Dermis microvascular lymphatic vessel endothelial cell (primary cell): Measurements from ENCODE around the gene SMYD5. TPM values are rescaled to one million over a fixed set of nuclear protein-coding genes. Genes with fewer than 3 reads are reported as not detected.

Experiments used
- DNase-seq, 2 donors: peaks; one replicate each; pipeline versions ENCODE4 v3.0.0 to v3.0.0-alpha.2; 2010; ENCODE audit warnings: low read depth in 2 of 2
- total RNA-seq: library from RNA; depleted of rRNA; stranded (reverse); fragments of >200 nt; gene quantifications from 2 replicates; pipeline ENCODE4 v1.2.1, GENCODE V29; 2014

Gene SMYD5
- total RNA-seq, 1 donor from 2014 or later, result 11.2 TPM

DNA sequence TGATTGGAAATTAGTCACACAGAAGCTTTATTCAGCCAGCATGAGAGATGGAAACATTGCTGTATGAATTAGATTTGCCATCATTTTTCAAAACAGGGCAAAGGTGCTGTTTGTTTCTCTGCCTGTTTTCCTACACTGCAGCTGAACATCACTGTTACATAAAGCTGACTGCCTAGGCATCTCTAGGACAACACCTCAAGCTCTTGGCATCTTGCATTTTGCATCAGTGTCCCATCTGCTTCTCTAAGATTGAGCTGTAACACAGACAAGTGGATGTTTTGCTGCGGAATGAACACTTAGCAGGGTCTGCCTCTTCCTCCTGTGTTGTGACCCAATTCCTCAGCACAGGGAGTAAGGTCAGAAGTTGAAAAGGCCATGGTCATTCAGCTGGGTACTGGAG, 24.9 kb downstream of the SMYD5 start:
- DNase-seq, result no peak

DNA sequence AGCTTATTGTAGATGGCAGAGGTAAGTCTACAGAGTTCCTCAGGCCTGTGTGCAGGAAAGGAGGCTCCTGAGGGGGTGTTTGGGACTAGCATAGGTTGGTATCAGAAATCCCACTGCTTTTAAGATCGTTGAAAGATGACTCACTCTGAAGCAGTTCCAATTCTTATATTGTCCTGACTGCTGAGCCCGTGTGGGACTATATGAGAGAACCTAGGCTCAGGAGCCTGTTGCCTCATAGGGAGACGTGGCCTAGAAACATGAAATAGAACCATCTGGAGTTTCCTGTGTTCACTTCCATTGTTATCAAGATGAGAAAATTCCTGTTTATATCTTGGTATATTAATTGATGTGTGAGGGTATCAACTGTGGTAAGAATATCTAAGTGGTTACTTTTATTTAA, 25.7 kb downstream of the SMYD5 start:
- peak in 1 of 2 donors; percentile 81 for DNase-seq

DNA sequence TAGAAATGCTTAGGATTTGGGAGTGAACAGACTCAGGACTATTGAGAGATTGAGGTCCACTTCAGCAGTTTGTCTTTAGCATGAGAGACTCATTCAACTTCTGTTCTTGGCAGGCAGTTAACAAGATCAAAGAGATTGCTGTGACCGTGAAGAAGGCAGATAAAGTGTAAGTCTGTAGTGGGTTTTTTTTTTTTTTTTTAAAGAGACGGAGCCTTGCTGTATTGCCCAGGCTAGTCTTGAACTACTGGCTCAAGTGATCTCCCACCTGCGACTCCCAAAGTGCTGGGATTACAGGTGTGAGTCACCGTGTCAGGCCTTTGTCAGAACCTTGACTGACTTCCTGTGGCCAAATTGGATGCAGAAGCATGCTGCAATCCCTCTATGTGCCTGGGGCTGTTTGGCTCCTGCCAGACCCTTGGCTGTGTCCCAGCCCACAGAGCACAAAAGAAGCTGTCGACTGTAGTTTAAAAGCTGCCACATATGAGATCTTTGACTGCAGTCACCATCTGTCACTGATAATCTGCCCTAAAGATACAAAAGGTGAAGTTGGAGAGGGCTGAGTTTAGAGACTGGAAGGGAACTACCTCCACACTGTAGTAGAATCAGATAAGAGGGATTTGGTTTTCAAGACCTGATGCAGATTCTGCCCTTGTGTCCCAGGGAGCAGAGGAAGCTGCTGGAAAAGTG, 30.0 kb downstream of the SMYD5 start:
- no peak for DNase-seq

DNA sequence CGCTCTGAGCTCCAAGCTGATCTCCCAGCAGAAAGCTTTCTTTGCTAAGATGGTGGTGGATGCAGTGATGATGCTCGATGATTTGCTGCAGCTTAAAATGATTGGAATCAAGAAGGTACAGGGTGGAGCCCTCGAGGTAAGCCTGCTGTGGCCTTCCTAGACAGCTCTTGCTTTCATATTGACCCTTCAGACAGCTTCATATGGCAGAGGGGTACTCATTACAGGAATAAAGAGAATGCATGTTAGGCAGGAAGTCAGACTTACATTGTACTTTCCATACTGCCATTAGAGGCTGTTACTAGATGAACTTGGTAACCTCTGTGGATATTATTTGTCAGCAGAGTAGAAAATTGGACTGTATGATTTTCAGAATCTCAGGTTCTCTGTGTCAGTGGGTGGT, 30.5 kb downstream of the SMYD5 start:
- no peak for DNase-seq

DNA sequence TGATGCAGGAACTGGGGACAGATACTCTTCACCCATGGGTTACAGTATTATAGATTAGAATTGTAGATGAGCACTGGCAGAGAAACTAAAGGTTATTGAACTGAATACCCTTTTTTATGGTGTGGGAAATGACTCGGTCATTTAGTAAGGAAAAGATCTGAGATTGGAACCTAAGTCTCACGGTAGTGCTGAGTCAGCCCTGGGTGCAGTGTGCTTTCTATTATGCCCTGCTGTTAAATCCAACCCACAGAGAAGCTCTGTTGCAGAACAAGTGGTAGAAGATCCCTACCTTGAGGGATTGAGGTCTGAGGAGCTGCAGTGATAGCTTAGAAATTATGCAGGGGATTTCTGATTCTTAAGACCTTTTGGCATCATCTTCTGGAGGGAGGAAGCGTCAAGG, 32.8 kb downstream of the SMYD5 start:
- no peak for DNase-seq

DNA sequence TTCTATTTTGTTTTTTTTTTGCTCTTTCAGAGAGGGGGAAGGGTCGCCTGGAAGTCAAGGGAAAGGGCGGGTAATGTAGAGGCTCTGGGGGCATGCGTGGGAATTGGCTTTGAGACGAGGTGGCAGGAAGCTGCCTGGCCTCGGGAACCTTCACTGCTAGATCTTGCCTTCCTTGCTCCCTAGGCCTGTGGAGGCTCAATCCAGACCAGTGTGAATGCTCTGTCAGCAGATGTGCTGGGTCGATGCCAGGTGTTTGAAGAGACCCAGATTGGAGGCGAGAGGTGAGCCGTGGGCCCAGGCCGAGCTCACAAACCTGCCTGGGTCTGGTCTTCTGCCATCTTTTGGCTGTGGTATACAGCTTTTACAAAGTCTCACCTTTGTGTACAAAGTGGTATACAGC, 35.6 kb downstream of the SMYD5 start:
- DNase-seq, result no peak

DNA sequence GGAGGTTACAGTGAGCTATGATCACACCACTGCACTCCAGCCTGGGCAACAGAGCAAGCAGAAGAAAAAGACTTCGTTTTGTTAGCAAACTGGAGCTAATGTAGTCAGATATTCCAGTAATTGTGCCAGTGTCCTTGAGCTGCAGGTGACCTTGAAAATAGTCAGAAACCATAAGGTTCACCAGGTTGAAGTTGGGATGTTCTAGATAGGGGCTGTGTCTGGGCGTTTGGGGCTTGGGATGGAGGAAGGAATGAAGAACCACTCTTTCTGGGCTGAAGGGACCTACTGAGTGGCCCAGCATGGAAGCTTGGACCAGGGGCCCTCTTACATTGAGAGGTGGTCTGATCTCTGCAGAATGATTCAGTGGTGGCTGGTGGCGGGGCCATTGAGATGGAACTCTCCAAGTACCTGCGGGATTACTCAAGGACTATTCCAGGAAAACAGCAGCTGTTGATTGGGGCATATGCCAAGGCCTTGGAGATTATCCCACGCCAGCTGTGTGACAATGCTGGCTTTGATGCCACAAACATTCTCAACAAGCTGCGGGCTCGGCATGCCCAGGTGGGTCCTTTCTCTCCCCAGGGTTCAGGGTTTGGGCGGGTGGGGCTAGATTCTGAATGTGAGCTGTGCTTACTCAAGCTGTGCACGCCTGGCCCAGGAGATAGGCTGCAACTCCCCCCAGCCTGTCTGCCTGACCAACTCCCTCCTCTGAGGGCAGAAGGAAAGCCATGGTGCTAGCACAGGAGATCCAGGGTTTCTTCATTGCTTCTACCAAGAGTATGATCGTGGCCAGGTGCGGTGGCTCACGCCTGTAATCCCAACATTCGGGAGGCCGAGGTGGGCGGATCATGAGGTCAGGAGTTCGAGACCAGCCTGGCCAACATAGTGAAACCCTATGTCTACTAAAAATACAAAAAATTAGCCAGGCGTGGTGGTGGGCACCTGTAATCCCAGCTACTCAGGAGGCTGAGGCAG, 37.1 kb downstream of the SMYD5 start:
- no peak for DNase-seq

DNA sequence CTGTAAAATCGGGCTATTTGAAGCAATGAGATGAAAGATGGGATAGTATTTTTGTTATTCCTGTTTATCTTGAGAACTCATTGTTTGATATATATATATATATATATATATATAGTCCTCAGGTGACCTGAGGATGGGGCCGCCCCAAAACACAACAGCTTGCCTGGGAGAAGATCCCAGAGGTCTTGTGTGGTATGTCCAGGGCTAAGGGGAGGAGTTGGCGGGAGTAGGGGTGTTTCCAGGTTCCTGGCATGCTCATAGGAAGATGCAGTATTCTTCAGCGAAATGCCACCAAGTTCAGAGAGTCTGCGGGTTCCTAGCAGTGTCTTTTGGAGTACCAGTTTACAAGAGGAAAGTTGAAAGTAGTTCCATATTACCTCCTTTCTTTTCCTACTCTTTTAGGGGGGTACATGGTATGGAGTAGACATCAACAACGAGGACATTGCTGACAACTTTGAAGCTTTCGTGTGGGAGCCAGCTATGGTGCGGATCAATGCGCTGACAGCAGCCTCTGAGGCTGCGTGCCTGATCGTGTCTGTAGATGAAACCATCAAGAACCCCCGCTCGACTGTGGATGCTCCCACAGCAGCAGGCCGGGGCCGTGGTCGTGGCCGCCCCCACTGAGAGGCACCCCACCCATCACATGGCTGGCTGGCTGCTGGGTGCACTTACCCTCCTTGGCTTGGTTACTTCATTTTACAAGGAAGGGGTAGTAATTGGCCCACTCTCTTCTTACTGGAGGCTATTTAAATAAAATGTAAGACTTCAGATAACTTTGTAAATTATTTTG, 38.4 kb downstream of the SMYD5 start:
- DNase-seq, result no peak

DNA sequence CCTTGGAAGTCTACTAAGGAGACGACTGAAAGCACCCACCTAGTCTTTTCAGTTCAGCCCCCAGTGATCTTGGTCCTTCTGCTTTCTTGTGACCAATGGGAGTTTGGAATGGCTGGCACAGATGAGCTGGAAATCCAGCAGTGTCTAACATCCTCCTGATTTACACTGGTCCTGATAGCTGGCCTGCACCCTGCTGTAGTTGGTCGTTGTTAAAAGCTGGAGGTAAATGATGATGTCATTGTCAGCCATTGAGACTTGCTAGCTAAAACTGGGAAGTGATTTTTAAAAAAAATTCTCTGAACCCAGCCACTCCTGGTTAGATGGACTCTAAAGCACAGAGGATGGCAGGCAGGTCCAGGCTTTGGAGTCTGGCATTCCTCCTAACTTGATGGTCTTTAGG, 39.4 kb downstream of the SMYD5 start:
- no peak for DNase-seq

DNA sequence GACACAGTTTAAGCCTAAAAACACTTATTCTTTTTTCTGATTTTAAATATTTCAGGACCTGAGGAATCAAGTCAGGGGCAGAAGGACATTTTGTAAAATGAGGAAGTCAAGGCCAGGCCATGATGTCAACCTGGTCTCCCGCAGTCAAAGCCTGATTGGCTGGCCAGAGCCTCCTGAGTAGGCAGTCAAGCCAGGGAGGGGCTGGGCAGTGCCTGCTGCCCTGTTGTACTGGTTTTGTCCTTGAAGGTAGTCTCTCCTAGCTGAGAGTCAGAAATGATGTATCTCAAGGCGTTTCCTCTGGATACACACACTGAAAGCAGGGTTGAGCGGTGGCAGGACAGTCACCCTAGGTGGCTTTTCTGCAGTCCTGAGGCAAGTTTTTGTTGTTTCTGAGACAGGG, 39.9 kb downstream of the SMYD5 start:
- no peak for DNase-seq

DNA sequence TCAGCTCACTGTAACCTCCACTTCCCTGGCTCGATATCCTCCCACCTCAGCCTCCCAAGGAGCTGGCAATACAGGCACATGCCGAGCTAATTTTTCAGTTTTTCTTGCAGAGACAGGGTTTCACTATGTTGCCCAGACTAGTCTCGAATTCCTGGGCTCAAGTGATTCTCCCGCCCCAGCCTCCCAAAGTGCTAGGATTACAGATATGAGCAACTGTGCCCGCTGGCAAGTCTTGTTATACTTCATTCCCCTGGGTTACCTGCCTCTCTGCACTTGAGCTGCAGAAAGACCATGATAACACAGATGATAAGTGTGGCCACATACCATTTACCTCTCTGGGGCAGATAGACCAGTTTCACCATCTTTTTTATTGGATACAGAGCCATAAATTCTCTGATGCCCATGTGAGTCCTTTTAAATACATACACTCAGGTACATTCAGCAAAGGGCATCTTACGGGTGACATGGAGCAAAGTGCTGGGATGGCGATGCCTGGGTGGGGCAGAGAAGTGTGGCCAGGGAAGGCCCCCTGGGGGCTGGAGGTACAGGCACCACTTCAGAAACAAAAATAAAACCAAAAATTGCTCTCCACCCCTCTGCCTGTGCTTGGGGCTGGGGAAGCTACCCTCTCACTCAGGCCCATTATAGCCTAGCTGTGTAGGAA, 40.4 kb downstream of the SMYD5 start:
- DNase-seq, result no peak

DNA sequence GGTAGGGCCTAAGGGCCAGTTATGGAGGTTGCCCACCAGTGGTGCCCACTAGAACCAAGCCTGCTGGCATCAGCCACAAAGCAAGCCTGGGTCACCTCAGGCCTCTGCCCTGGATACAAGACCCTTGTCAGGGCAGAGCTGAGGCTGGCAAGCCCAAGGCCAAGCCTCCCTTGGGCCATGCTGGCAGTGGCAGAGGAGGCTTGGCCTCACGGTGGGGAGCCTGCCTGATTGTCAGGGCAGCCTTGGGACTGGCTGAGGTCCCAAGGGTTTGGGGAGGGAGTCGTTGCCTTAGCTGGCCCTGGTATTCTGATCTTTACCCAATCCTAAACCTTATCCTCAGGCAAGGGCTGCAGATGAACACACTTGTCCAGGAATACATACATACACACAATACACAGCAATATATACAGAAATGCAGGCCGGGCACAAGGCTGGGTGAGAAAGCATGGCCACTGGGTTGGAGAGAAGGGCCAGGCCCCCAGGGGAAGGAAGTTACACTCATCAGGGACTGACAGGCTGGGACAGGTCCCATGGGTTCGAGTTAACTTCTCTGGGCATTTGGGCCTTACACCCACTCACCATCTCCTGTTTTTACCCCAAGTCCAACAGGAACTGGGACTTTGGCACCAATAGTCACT, 41.1 kb downstream of the SMYD5 start:
- DNase-seq, result no peak

DNA sequence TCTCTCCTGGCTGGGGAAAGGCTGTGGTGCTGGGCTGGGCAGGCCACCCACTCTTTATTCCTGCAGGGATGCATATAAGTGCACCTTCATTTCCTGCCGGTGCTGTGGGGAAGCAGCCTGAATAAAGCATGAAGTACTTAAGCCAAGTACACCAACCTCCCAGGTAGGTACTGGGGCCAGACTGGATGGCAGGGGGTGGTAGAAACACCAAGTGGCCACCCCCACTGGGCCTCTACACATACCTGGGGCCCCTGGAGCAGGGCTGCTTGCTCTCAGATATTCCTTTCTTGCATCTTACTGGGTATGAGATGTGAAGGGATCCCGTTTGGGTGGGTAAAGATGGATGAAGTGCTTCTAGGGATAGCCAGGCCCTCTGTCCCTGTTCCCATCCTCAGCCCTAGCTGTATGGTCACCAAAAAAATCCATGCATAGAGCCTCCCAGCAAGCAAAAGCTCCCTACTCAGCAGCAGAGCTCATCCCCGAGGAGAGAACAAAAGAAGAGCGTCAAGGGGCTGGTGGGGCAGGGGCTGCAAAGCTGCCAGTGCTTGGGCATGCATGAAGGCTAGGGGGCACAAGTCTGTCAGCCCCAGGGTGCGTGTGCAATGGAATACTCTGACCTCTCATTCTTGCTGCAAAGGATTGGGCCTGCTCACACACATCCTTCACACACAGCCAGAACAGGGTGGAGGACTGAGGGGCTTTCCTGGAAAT, 42.0 kb downstream of the SMYD5 start:
- no peak for DNase-seq

DNA sequence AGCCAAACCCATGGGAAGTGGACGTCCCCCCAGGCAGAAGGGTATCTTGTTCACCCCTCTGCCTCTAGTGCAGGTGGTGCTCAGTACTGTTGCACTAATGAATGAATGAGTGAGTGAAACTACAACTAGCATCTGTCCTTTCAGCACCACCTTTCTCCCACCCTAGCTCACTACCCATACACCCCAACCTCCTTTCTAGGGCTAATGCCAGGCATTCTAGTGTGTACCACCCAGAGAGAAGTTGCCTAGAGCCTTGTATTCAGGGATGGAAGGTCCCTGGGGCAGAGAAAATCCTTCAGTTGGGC, 42.5 kb downstream of the SMYD5 start:
- no peak for DNase-seq

DNA sequence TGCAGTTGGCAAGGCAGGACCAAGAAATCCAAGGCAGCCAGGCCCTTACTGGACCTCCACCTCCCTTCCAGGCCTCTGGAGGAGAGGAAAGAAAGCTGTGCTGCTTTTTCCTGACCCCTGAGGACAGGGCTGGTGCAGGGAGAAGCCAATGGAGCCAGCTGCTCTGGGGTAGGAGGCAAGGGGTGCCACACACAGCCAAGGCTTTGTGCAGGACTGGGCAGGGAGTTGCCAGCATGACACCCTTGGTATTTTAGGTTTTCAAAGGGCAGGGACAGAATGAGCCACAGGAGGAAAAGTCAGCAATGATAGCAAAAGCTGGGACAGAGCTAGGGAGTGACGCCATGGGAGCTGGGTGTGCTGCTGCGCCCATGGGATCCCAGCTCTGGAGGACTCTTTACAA, 43.0 kb downstream of the SMYD5 start:
- no peak for DNase-seq

DNA sequence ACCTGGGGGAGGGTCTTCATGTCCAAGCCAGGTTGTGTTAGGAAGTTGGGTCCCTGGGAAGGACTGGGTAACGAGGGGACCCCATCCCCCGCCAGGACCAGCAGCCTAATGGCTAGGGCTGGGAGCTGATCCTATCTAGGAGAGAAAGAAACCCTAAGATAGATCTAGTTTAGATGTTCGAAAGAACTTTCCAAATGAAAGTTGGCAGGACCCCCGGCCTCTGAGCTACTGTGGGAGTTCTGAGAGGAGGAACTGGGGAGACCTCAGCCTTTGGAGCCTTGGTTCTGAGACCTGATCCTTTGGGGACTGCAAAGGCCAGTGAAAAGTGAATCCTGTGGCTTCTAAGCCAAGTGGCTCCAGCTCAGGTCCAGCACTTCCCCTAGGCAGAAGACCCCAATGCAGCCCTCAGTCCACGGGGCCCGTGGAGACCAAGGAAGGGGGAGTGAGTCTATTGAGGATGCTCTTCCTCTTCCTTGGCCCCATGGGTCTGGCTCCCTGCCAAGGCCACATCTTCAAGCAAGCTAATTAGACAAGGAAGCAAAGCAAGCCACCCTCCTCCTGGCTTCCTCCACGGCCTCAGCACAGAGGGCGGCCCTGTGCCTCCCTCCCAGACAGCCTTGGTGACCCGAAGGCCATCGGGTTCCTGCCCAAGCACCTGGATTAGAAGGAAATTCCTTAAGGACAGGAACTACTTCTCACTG, 43.5 kb downstream of the SMYD5 start:
- no peak for DNase-seq

DNA sequence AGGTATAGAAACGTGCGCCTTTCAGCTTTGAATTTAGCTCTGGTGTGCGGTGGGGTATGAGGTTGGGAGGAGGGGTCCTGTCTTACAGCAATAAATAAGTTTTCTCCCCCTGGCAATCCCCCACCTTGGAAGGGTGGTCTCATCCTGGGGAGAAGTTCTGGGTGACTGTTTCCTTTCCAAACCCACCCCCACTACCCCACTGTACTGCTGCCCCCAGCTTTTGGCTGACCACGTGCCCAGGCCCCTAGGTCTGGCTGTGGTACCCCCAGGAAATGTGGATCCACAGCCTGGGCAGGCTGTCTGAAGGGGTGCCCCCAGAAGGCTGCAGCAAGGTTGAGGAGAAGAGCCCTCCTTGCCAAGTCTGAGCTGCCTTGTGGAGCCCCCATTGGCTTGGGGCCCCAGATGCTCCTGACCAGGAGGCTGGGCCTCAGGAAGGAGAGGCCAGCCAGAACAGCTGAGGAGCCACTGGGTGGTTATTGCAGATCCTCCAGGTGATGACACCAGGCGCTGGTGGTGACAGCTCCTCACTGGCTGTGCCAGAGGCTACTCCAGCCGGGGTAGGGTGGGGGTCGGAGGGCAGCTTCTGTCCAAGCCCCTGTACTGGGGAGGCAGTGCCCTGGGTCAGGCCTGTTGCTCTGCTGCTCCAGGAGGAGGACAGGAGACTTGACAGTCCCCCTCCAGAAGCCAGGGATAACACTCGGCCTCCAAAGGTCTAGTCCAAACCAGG, 44.3 kb downstream of the SMYD5 start:
- DNase-seq, result no peak

DNA sequence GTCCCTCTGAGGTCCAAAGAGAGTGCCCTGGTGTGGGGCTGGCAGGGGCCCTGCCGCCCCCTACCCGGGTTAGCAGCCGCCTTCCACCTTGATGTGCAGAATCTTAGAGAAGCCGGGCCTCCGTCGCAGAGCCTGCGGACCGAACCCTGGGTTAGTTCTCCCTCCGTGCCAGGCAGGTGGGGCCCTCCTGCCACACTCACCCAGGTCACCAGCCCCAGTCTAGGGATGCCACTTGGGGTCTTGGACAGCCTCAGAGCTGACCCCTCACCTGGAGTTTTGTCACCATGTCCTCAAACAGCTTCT, 44.8 kb downstream of the SMYD5 start:
- DNase-seq, result no peak

DNA sequence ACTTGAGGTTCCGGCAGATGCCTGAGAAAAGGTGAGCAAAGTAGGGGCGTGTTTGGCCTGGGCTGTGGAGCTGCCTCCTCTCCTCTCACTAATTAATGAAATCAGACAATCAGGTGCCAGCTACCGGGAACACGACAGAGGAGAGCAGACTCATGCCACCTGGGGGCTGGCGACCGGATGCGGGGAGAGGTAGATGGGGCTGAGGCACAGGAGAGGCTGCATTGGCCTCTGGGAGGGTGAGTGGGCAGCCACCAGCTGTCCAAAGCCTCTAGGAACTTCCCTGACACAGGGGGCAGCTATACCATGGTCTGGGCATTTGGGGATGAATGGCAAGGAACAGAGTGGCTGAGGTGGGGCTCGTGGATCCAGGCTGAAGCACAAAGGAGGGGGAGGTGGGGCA, 45.2 kb downstream of the SMYD5 start:
- DNase-seq, result no peak
